GM19023 (cell line): ENCODE measurements around the gene SNED1.

ENCODE experiments used
- ATAC-seq: cut with Tn5 transposase; IDR thresholded peaks from one replicate; pipeline ENCODE4 v1.9.1; 2021; ENCODE audit warnings: mild to moderate bottlenecking, moderate library complexity; ENCODE audit not compliant: unreplicated experiment

SNED1 gene

DNA sequence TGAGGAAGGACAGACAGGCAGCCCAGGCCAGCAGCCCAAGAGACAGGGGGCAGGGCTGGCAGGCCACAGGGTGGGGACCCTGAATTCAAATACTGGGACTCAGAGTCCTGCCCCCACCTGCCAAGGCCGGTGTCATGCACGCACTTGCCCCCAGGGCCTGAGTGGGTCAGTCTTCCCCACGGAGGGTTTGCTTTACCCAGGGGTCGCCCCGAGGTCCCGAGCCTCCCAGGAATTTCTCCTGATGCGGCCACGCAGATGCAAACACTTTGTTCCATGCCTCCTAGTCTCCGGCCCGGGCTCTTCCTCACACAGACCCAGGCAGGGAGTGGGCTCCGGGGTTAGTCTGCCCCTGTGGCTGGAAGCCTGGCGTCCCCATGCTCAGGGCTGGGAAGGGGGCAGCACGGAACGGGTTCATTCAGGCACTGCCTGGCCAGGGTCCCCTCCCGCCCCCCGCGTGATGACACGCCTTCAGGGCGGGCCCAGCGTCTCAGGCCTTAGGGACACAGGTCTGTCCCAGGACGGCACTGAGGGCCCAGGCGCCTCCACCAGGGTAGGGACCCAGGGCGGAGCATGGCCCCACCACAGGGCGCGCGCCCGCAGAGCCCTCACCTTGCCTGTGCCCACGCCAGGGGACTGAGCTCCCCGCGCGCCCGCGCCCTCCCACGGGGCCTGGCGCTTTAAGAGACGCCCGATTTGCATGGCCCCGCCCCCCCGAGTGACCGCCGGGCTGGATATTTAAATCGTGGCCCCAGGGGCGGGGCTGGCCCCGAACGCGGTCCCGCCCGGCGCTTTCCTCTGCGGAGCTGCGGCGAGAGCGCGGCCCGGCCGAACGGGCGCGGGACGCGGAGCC lies at the start of gene SNED1:
SNED1 (plus strand) TSS at position 763 of the 850 bp plus-strand sequence. CDS start 220 bp downstream, outside the sequence.
- no peak for ATAC-seq

- ATAC-seq = no peak
Observed at GRCh38 chr2:240948905-240949790, 49.3 kb upstream of the SNED1 start.

GRCh38 chr2:240949791-240950705 lies 48.4 kb upstream of the SNED1 start:
- ATAC-seq = no peak

DNA sequence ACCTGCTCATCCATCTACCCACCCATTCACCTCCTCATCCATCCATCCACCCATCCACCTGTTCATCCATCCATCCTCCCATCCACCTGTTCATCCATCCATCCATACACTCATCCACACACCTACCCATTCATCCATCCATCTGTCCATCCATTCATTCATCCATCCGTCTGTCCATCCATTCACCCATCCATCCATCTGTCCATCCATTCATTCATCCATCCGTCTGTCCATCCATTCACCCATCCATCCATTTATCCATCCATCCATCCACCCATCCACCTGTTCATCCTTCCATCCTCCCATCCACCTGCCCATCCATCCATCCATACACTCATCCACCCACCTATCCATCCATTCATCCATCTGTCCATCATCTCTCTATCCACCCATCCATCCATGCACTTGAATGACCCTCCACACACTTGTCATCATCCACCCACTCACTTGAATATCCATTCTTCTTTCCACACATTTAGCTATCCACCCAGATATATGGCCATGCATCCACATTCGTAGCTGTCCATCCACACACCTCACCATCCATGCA lies 47.3 kb upstream of the SNED1 start:
- ATAC-seq = no peak

- no peak for ATAC-seq
Observed at GRCh38 chr2:240952496-240953246, 45.7 kb upstream of the SNED1 start.

DNA sequence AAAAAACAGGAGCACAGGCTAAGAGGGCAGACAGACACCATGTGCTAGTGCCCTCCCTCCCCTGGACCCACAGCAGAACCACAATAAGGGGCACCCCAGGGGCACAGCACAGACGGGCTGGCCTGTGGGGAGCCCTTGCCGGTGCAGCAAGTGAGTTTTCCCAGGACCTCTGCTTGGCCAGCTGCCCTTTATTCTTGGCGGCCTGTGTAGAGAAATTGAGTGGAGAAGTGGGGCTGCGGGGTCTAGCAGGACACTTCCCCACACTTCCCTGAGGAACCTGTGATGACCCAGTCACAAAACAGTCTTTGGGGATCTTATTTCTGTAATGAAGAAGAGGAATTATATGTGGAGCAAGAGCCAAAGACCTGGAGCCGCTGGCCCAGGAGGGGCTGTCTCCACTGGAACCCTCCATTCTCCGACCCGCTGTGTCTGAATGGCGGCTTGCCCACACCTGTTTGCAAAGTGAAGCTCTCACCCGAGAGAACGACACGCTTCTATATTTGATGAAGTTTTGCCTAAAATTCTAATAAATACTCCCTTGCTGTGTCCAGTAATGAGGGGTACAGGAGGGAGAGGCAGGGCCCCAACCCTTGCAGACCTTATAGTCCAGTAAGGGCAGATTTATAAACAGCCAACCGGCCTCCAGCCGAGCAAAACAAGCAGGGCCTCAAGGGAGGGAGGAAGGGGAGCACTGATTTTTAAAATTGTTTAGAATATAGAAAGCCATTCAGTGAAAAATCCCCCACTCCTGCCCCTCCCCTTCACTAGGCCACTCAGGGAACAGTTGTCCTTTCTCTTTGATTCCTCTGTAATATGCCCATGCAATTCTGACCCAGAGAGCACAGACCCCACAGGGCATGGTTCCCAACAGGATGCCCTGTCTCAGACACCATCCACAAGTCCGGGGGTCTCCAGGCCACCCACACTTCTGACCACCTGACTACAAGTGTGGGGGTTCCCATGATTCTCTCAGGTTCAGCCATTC lies 44.7 kb upstream of the SNED1 start:
- no peak for ATAC-seq

DNA sequence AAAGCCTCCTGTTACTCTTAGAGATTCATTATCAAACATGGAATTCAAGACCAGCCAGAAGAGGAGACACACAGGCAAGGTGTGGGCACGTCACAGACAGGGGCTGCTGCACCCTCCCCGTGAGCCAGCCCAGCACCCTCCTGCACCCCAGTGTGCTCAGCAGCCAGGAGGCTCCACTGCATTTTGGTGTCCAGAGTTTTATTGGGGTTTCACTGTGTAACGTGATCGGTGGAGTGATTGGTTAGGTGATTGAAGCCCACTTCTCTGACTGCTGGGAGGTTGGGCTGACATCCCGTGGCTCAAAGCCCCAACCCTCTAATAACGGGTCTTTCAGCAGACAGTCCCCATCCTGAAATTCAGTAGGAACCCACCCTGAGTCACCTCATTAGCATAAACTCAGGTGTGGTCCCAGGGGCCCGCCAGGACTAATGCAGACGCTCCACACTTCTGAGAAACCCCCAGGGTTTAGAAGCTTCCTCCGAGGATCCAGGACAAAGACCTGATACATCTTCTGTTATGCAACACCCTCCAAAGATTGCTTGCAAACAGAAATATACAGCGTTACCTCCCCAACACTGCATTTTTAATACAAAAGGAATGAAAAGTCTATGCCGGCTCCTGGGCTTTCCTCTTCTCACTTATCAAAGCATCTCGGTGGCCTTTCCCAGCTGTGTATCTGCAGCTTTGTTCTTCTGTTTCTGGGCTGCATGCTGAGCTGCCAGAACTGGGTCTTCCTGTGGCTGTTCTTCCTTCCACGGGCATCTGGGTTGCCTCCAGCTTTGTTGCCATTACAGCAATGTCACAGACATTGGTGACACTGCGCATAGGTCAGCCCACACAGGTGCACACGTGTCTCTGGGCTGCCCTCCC lies 43.7 kb upstream of the SNED1 start:
- ATAC-seq = no peak

- no peak for ATAC-seq
Observed at GRCh38 chr2:240955306-240956170, 42.9 kb upstream of the SNED1 start.

- ATAC-seq = no peak
Observed at GRCh38 chr2:240956171-240956934, 42.1 kb upstream of the SNED1 start.

- ATAC-seq = no peak
Observed at GRCh38 chr2:240956935-240957655, 41.3 kb upstream of the SNED1 start.

DNA sequence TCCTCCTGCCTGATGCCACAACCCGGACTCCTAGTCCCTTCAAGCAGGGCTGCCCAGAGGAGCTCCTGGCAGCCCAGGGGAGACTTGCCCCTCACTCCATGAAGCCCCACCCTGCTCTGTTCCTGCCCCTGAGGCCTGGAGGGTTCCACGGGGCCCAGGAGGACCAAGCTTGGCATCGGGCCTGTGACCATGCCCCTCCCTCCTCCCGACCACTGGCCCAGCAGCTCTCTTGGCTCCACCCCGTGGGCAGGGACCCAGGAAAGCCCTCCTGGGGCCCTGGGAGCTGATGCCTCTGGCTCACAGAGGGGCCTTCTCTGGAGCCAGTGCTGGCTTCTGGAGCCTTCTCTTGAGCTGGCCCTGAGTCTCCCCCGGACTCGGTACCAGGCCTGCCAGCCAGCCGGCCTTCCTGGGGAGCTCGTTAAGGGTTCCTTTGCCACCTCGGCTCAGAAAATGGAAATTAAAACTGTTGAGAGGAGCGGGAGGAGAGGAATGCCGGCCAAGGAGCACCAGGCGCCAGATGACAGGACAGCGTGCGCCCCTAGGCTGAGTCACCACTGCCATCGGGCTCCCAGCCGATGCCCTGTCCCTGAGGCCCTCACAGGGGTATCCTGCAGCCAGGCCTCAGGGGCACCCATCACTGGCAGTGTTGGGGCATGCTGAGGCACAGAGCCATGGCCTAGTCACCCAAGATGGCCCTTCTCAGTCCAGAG lies 40.6 kb upstream of the SNED1 start:
- no peak for ATAC-seq

DNA sequence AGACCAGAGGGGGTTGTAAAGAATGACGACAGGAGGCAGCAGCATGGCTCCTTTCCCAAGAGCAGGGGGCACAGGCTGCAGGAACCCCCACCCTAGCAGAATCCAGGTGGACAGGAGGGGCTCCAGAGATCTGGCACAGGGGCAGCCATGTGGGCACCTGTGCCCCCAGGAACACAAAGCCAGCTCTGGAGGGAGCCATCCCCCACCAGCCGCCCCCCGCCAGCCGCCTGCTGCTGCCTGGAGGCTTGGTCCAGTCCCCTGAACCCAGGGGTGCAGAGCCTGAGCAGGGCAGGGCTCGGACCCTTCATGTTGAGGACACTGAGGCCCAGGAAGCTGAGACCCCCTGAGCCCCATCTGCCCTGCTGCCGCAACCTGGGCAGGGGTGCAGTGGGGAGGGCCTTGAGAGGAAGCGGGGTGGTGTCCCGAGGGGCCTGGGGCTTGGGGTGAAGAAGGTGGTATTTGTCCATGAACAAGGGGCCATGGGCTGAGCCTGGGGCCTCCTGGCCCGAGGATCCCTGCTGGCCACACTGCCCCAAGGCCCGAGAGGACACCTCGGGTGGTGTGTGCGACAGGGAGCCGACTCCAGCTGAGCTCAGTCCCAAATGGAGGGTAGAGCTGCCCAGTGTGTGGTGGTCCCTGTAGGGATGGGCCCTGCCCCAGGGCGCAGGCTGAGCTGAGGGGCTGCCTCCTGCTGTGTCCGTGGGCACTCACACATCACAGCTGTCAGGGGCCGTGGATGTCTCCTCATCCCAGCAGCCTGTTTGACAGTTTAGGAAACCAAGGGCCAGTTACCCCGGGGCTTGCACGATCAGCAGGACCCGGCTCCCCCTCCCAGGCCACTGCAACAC lies 39.8 kb upstream of the SNED1 start:
- ATAC-seq = no peak

- ATAC-seq = no peak
Observed at GRCh38 chr2:240959214-240959940, 39.0 kb upstream of the SNED1 start.
